ENCODE data around the gene MEIOSIN.

MEIOSIN gene

DNA sequence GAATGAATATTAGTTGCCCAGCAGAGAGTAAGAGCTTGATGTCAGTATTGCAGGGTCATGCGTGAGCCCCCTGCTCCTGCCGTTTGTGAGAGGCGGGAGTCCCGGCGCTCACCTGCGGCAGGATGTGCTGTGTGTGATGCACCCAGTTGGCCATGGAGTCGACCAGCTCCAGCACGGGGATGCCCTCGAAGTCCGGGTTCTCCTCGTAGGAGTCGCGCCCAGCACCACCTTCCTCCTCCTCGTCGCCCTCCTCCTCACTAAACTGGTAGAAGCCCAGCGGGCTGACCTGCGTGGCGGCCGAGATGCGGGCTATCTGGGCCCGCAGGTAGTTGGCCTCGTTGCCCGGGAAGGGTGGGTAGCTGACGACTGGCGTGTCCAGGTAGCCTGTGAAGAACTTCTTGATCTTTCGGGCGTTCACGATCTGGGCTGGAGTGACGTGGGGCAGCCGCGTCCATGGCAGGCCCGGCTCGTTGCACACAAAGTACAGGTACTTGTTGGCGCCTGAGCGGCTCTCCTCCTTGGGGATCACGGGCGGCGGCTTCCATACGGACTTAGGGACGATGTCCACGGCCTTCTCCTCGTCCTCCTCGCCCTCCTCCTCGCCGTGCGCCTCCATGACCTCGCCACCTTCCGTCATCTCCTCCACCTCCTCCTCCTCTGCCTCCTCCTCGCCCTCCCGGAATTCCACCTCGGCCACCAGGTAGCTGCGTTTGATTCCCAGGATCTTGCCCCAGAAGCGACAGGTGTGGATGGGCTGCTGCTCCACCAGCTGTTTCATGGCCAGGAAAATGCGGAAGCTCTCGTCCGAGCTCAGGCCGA lies 71.1 kb downstream of the MEIOSIN start:
- no peak for DNase-seq

DNA sequence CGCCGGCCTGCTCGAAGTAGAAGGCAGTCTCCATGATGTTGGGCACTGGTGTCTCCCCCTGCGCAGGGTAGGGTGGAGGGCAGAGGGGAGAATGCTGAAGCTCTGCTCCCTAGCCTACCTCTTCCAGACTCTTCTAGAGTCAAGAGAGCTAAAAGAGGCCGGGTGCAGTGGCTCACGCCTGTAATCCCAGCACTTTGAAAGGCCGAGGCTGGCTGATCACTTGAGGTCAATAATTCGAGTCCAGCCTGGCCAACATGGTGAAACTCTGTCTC lies 71.7 kb downstream of the MEIOSIN start:
- DNase-seq, result no peak

GRCh38 chr19:45805719-45806118 lies 72.5 kb downstream of the MEIOSIN start:
- no peak for DNase-seq

GRCh38 chr19:45809643-45810159 lies 76.5 kb downstream of the MEIOSIN start:
- peak; percentile 45 for DNase-seq

- DNase-seq, result no peak
These were observed 79.1 kb downstream of the MEIOSIN start for GRCh38 chr19:45812297-45812696.
